A549 (cell line): ENCODE data around the gene FAM98C. TPM values are rescaled to one million over a fixed set of nuclear protein-coding genes. Genes with fewer than 3 reads are reported as not detected.
"Not testable (repeated sequence)": the region's sequence is repeated elsewhere in the genome, so short reads cannot be mapped to it uniquely, and the experiment has no call there.

ENCODE experiments used
- ATAC-seq, 2 experiments: fragments of 200-7000 bp in 1 of 2; fragments of >200 bp in 1 of 2; cut with Nextera tagmentation in 1 of 2; cut with Tn5 transposase in 1 of 2; 3 replicates each; pipeline versions ENCODE4 v1.8.0 to v1.9.1; 2018 to 2020; ENCODE audit warnings: mild to moderate bottlenecking in 1 of 2, moderate library complexity in 1 of 2
- CTCF ChIA-PET: fragments of 300-600 bp; sonication (Branson Sonifier 250); formaldehyde crosslinking; extraction: SDS; loops from one replicate; lab custom pipeline; 2021; ENCODE audit warnings: antibody characterized with exemption, inconsistent platforms; lab: Yijun Ruan, JAX
- POLR2A ChIA-PET: fragments of 350-600 bp; formaldehyde crosslinking; extraction: SDS; loops from one replicate; lab custom pipeline; 2021; ENCODE audit warnings: antibody characterized with exemption, inconsistent platforms; lab: Yijun Ruan, JAX
- DNase-seq, 2 experiments: peaks; one replicate each; pipeline versions ENCODE4 v3.0.0 to v3.0.0-alpha.2; 2011 to 2016; ENCODE audit warnings: low read depth in 1 of 2, low spot score in 1 of 2
- FAIRE-seq: peaks from 2 replicates; lab custom pipeline; 2011; peaks lifted over from hg19 to GRCh38; lab: Jason Lieb, UNC
- H3K27ac ChIP-seq, 2 experiments: fragments of >200 bp; sonication (Bioruptor Twin); formaldehyde crosslinking; 3 replicates each; pipeline ENCODE4 v1.5.1; 2016 to 2017
- H3K4me1 ChIP-seq: fragments of >200 bp; sonication (Bioruptor Twin); formaldehyde crosslinking; 3 replicates; pipeline ENCODE4 v1.6.1; 2016
- H3K4me2 ChIP-seq: fragments of >200 bp; sonication (Bioruptor Twin); formaldehyde crosslinking; 3 replicates; pipeline ENCODE4 v1.6.1; 2016
- H3K4me3 ChIP-seq: fragments of >200 bp; sonication (Bioruptor Twin); formaldehyde crosslinking; 3 replicates; pipeline ENCODE4 v1.5.1; 2016
- H3K9me3 ChIP-seq: fragments of >200 bp; sonication (Bioruptor Twin); formaldehyde crosslinking; 3 replicates; pipeline ENCODE4 v1.6.1; 2016
- CBX2 ChIP-seq: fragments of 200-600 bp; sonication (generic); IDR thresholded peaks from 2 replicates; pipeline ENCODE4 v1.6.1; 2016; ENCODE audit warnings: low read depth, mild to moderate bottlenecking, borderline replicate concordance
- CEBPB ChIP-seq, 2 experiments: fragments of >200 bp in 1 of 2; sonication (Bioruptor Twin) in 1 of 2; formaldehyde crosslinking in 1 of 2; IDR thresholded peaks; 2 replicates each; pipeline ENCODE4 v1.6.1; 2012 to 2016
- EHF ChIP-seq: fragments of 250-450 bp; sonication (Bioruptor Pico); IDR thresholded peaks from 2 replicates; pipeline ENCODE4 v1.5.0; 2020; ENCODE audit warnings: mild to moderate bottlenecking
- ESRRA ChIP-seq: fragments of 150-350 bp; IDR thresholded peaks from 2 replicates; pipeline ENCODE4 v1.6.1; 2014; ENCODE audit warnings: mild to moderate bottlenecking, low read length, borderline replicate concordance
- HDAC2 ChIP-seq: fragments of 200-600 bp; sonication (generic); IDR thresholded peaks from 2 replicates; pipeline ENCODE4 v1.6.1; 2016
- KDM1A ChIP-seq: fragments of 200-600 bp; sonication (generic); IDR thresholded peaks from 2 replicates; pipeline ENCODE4 v1.6.1; 2016; ENCODE audit warnings: low read depth, mild to moderate bottlenecking
- NPAS2 ChIP-seq: fragments of 250-450 bp; sonication (Bioruptor Pico); IDR thresholded peaks from 2 replicates; pipeline ENCODE4 v1.8.0; 2022; ENCODE audit warnings: mild to moderate bottlenecking, moderate library complexity, borderline replicate concordance
- PHF8 ChIP-seq: fragments of 200-600 bp; sonication (generic); IDR thresholded peaks from 2 replicates; pipeline ENCODE4 v1.6.1; 2016; ENCODE audit warnings: low read depth, mild to moderate bottlenecking, antibody characterized with exemption, moderate library complexity, borderline replicate concordance
- POLR2AphosphoS2 ChIP-seq: conservative IDR thresholded peaks from 2 replicates; pipeline ENCODE4 v1.6.1; 2012; ENCODE audit warnings: low read length, improper control_type of control experiment, inconsistent platforms
- RAD21 ChIP-seq, 2 experiments: fragments of >200 bp in 1 of 2; sonication (Bioruptor Twin) in 1 of 2; formaldehyde crosslinking in 1 of 2; IDR thresholded peaks in 1 of 2; conservative IDR thresholded peaks in 1 of 2; 2 replicates in 1 of 2; 3 replicates in 1 of 2; pipeline ENCODE4 v1.6.1; 2012 to 2018; ENCODE audit warnings: inconsistent platforms in 1 of 2
- RARB ChIP-seq: fragments of 250-450 bp; sonication (Bioruptor Pico); IDR thresholded peaks from 2 replicates; pipeline ENCODE4 v1.8.0; 2021; ENCODE audit warnings: mild to moderate bottlenecking, moderate library complexity
- TP53 ChIP-seq: fragments of 250-450 bp; sonication (Bioruptor Pico); IDR thresholded peaks from 2 replicates; pipeline ENCODE4 v1.5.0; 2021; ENCODE audit warnings: mild to moderate bottlenecking, moderate library complexity
- ZSCAN20 ChIP-seq: fragments of 250-450 bp; sonication (Bioruptor Pico); IDR thresholded peaks from 2 replicates; pipeline ENCODE4 v1.8.0; 2022; ENCODE audit warnings: mild to moderate bottlenecking, moderate library complexity
- WGBS: methylation state at CpG from one replicate; pipeline ENCODE4 v1.1.6; 2017; ENCODE audit errors: missing lambda C conversion rate; 5-methylcytosine and 5-hydroxymethylcytosine counted together
- polyA plus RNA-seq, 4 experiments: library from polyadenylated mRNA; depleted of rRNA in 3 of 4; stranded (reverse); fragments of >200 nt; fragmentation: RNase III in 1 of 4; extraction: RNeasy Plus Mini Kit Qiagen cat#74134 plus additional on column Dnase treatment in 1 of 4; gene quantifications; 2 replicates in 3 of 4; 3 replicates in 1 of 4; pipeline ENCODE4 v1.2.3, GENCODE V29; 2011 to 2017
- TF ChIP-seq, protein P1 (sequence below): fragments of 150-350 bp; IDR thresholded peaks from 2 replicates; pipeline ENCODE4 v1.6.1; 2014; ENCODE audit warnings: low read depth, mild to moderate bottlenecking, low read length
- TF ChIP-seq, protein P2 (sequence below): fragments of 450-650 bp; IDR thresholded peaks from 2 replicates; pipeline ENCODE4 v1.6.1; 2014; ENCODE audit warnings: antibody characterized with exemption
- TF ChIP-seq, protein P3 (sequence below): fragments of 250-450 bp; sonication (Bioruptor Pico); IDR thresholded peaks from 2 replicates; pipeline ENCODE4 v1.5.0; 2021; ENCODE audit warnings: mild to moderate bottlenecking, moderate library complexity, borderline replicate concordance
- TF ChIP-seq, protein P4 (sequence below): IDR thresholded peaks from 2 replicates; pipeline ENCODE4 v1.6.1; 2012

The FAM98C gene
- polyA plus RNA-seq, 2 of the 4 experiments (the other 2 are of a cell fraction): 12.8 to 20.4 TPM

DNA sequence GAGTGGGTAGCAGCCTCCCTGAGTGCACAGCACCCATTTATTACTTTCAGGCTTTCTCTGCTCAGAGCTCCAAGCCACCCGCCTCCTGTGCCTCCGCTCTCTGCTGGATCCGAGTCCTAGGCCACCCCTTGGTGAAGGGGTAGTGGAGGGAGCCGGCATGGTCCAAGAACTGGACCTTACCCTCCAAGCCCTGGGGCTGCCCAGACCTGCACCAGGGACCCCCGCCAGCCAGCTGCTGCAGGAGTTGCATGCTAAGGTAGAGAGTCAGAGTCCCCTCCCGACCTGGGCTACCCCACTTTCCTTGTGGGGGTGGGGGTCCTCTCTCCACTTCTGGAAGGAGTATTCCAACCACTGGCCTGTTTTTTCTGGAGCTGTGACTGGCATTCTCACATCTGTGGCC, 2.0 kb downstream of the FAM98C start (continued):
- TF ChIP-seq, protein P1, sequence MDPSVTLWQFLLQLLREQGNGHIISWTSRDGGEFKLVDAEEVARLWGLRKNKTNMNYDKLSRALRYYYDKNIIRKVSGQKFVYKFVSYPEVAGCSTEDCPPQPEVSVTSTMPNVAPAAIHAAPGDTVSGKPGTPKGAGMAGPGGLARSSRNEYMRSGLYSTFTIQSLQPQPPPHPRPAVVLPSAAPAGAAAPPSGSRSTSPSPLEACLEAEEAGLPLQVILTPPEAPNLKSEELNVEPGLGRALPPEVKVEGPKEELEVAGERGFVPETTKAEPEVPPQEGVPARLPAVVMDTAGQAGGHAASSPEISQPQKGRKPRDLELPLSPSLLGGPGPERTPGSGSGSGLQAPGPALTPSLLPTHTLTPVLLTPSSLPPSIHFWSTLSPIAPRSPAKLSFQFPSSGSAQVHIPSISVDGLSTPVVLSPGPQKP: no peak
- TF ChIP-seq ESRRA (no peak), PHF8 (no peak), EHF (CRISPR knock-in tag) (no peak), CBX2 (no peak), RARB (CRISPR knock-in tag) (no peak), NPAS2 (CRISPR knock-in tag) (no peak), HDAC2 (no peak)

DNA sequence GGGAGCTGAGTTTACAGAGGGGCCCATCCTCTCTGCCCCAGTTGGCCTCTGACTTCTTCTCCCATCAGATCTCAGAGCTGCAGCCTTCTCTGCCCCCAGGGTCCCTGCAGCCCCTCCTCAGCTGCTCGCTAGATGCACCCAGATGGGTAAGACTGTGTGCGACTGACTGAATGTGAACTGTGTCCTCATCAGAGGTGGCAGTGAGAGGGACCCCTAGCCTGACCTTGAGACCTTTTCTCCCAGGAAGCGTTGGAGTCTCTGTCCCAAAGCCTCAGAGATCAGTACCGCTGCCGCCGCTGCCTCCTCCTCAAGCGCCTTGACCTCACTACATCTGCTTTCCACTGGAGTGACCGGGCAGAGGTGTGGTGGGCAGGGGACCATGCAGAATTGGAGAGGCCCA, 2.4 kb downstream of the FAM98C start:
- no peak for ATAC-seq
- peaks cover 10% of the 10 kb centered on the region for H3K4me1 ChIP-seq
- no peak for DNase-seq
- ChIA-PET POLR2A (interaction anchor here (1.0 kb wide), 1 partner anchor 227 kb away, joined by 3 read pairs; no protein-coding TSS in a partner anchor), CTCF (interaction anchor here (0.8 to 14.1 kb wide), 16 partner anchors 9 to 526 kb away, joined by 3 to 254 read pairs (median 30); partner anchors contain the start of genes GGN, MRPS12, NFKBIB and RASGRP4)
- no peak overlapping the region for H3K27ac ChIP-seq
- H3K4me3 ChIP-seq: no peak overlapping the region
- WGBS: 91% methylated on average over 8 of the region's 8 CpGs
- no peak for FAIRE-seq
- no peak overlapping the region for H3K4me2 ChIP-seq
- no peaks in the 10 kb centered on the region for H3K9me3 ChIP-seq
- TF ChIP-seq, protein P2, sequence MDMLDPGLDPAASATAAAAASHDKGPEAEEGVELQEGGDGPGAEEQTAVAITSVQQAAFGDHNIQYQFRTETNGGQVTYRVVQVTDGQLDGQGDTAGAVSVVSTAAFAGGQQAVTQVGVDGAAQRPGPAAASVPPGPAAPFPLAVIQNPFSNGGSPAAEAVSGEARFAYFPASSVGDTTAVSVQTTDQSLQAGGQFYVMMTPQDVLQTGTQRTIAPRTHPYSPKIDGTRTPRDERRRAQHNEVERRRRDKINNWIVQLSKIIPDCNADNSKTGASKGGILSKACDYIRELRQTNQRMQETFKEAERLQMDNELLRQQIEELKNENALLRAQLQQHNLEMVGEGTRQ: no peak
- TF ChIP-seq RAD21 (conservative IDR thresholded peaks at IDR 0.05 in 1 of 2, IDR thresholded peaks at IDR 0.05 in 1 of 2) (no peak), POLR2AphosphoS2 (no peak)
- TF ChIP-seq, protein P1: no peak

DNA sequence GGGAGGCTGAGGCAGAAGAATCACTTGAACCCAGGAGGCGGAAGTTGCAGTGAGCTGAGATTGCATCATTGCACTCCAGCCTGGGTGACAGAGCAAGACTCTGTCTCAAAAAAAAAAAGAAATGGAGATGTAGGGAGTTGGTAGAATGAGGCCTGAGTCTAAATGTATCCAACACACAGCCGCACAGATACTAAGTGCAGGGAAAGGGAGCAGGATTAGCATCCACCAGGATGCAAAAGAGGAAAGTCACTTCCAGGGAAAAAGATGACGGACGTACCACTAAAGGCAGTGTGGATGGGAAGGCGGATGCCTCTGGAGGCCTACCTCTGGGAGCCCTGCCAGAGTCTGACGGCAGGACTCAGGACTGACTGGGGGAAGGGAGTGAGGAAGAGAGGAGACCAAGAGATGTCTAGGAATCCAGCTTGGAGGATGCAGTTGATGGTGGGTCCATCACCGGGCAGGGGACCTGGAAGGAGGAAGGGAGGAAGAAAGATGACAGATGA, 6.8 kb downstream of the FAM98C start:
- ATAC-seq (peak; percentile 7 to 38; a peak in 3 of 6 replicates), FAIRE-seq (peak; percentile 36), DNase-seq (peak in 1 of 2 experiments; percentile 42)
- no peak overlapping the region for H3K4me3 ChIP-seq
- H3K27ac ChIP-seq: no peak overlapping the region
- no peak overlapping the region for H3K4me2 ChIP-seq
- TF ChIP-seq CBX2 (no peak), ZSCAN20 (CRISPR knock-in tag) (no peak), TP53 (CRISPR knock-in tag) (no peak), CEBPB (IDR thresholded peaks at IDR 0.05) (peak in 1 of 2 experiments; percentile 24; a peak in 1 of 4 replicates), ESRRA (no peak), KDM1A (no peak)
- TF ChIP-seq, protein P3, sequence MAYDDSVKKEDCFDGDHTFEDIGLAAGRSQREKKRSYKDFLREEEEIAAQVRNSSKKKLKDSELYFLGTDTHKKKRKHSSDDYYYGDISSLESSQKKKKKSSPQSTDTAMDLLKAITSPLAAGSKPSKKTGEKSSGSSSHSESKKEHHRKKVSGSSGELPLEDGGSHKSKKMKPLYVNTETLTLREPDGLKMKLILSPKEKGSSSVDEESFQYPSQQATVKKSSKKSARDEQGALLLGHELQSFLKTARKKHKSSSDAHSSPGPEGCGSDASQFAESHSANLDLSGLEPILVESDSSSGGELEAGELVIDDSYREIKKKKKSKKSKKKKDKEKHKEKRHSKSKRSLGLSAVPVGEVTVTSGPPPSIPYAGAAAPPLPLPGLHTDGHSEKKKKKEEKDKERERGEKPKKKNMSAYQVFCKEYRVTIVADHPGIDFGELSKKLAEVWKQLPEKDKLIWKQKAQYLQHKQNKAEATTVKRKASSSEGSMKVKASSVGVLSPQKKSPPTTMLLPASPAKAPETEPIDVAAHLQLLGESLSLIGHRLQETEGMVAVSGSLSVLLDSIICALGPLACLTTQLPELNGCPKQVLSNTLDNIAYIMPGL (CRISPR knock-in tag): no peak
- TF ChIP-seq, protein P4, sequence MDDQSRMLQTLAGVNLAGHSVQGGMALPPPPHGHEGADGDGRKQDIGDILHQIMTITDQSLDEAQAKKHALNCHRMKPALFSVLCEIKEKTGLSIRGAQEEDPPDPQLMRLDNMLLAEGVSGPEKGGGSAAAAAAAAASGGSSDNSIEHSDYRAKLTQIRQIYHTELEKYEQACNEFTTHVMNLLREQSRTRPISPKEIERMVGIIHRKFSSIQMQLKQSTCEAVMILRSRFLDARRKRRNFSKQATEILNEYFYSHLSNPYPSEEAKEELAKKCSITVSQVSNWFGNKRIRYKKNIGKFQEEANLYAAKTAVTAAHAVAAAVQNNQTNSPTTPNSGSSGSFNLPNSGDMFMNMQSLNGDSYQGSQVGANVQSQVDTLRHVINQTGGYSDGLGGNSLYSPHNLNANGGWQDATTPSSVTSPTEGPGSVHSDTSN: no peak
- peaks cover 9% of the 10 kb centered on the region for H3K4me1 ChIP-seq
- POLR2A ChIA-PET: interaction anchor here (1.2 kb wide), 1 partner anchor 512 kb away, joined by 9 read pairs; no protein-coding TSS in a partner anchor
- CTCF ChIA-PET: interaction anchor here (0.9 to 9.9 kb wide), 5 partner anchors 10 to 478 kb away, joined by 3 to 172 read pairs (median 8); no protein-coding TSS in a partner anchor
- H3K9me3 ChIP-seq: no peaks in the 10 kb centered on the region
- 76% methylated on average over 7 of the region's 7 CpGs for WGBS

DNA sequence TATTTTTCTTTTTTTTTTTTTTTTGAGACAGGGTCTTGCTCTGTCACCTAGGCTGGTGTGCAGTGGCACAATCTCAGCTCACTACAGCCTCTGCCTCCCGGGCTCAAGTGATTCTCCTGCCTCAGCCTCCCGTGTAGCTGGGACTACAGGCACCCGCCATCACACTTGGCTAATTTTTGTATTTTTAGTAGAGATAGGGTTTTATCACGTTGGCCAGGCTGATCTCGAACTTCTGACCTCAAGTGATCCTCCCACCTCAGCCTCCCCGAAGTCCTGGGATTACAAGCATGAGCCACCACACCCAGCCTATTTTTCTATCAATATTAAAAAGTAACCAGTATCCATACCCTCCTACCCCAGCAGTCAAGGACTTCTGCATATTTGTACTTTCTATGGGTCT, 7.5 kb downstream of the FAM98C start:
- ATAC-seq, H3K4me2 ChIP-seq, H3K9me3 ChIP-seq, DNase-seq, H3K4me3 ChIP-seq, H3K27ac ChIP-seq, H3K4me1 ChIP-seq: not testable (repeated sequence)
- 71% methylated on average over 6 of the region's 6 CpGs for WGBS
- CTCF ChIA-PET: interaction anchor here (0.5 to 9.9 kb wide), 7 partner anchors 7 to 520 kb away, joined by 3 to 172 read pairs (median 4); partner anchors contain the start of genes FAM98C, MRPS12 and SARS2
- POLR2A ChIA-PET: interaction anchor here (1.2 kb wide), 1 partner anchor 511 kb away, joined by 9 read pairs; no protein-coding TSS in a partner anchor
- FAIRE-seq: peak; percentile 7
